ENCODE results near the gene LCA5L. TPM values are rescaled to one million over a fixed set of nuclear protein-coding genes. Genes with fewer than 3 reads are reported as not detected.

Gene LCA5L
- total and polyA plus RNA-seq, 12 donors: 0.42 to 13.5 (median 4.8) TPM

GRCh38 chr21:39379986-39380891, 65.3 kb downstream of the LCA5L start:
- H3K27me3 ChIP-seq: no peaks in the 10 kb centered on the region
- H3K9me3 ChIP-seq (replicated peaks in 1 of 3): no peaks in the 10 kb centered on the region
- intact Hi-C loops (cut with DNase I): loop anchor here in 1 of 2 donors (10.0 kb wide), 1 partner anchor 195 kb away; the partner anchor contains the start of gene PSMG1
- peaks cover 5 to 12% of the 10 kb centered on the region in 2 donors for H3K4me1 ChIP-seq (replicated peaks in 1 of 2)
- peak overlapping the region; percentile 16 to 86 (median 74) for H3K4me3 ChIP-seq
- no peaks in the 10 kb centered on the region for H3K36me3 ChIP-seq (replicated peaks in 1 of 2)
- TF ChIP-seq CTCF (IDR thresholded peaks at IDR 0.05): no peak
- peak; percentile 73 to 91 for TF ChIP-seq POLR2A (IDR thresholded peaks at IDR 0.05)
- H3K27ac ChIP-seq: peak overlapping the region; percentile 84 to 91 (median 86)
- DNase-seq: peak; percentile 94 to 98 (median 96)
- 1 to 2% (median 1%) methylated on average over 37 to 65 of the region's 65 CpGs for WGBS, 4 donors

- whole genome bisulfite sequencing, 4 donors: 64 to 76% (median 68%) methylated on average over 7 of the region's 7 CpGs
- peaks cover 5 to 12% of the 10 kb centered on the region in 2 donors for H3K4me1 ChIP-seq (replicated peaks in 1 of 2)
- no peak for TF ChIP-seq POLR2A (IDR thresholded peaks at IDR 0.05)
- no peak for TF ChIP-seq CTCF (IDR thresholded peaks at IDR 0.05)
- no peaks in the 10 kb centered on the region for H3K9me3 ChIP-seq (replicated peaks in 1 of 3)
- intact Hi-C loops (cut with DNase I): no loop called here
- H3K36me3 ChIP-seq (replicated peaks in 1 of 2): no peaks in the 10 kb centered on the region
- H3K27me3 ChIP-seq: no peaks in the 10 kb centered on the region
- no peak overlapping the region for H3K27ac ChIP-seq
- DNase-seq: no peak
- no peak overlapping the region for H3K4me3 ChIP-seq
Measured at GRCh38 chr21:39377444-39378050, 68.0 kb downstream of the LCA5L start.

DNA sequence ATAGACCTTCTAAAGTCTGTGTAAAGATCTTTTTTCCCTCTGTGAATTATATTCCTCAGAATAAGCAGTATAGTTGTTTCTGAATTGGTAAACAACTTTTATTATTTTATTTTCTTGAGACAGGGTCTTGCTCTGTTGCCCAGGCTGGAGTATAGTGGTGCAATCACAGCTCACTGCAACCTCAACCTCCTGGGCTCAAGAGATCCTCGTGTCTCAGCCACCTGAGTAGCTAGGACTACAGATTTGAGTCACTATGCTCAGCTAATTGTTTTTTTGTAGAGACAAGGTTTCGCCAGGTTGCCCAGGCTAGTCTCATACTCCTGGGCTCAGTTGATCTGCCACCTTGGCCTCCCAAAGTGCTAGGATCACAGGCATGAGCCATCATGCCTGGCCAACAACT, 70.1 kb downstream of the LCA5L start:
- Histone ChIP-seq H3K27me3 (no peaks in the 10 kb centered on the region), H3K4me1 (replicated peaks in 1 of 2) (no peaks in the 10 kb centered on the region), H3K9me3 (replicated peaks in 1 of 3) (no peaks in the 10 kb centered on the region), H3K27ac (no peak overlapping the region), H3K36me3 (replicated peaks in 1 of 2) (no peaks in the 10 kb centered on the region), H3K4me3 (no peak overlapping the region)
- no peak for TF ChIP-seq POLR2A (IDR thresholded peaks at IDR 0.05)
- TF ChIP-seq CTCF (IDR thresholded peaks at IDR 0.05): no peak
- no peak for DNase-seq
- 68 to 95% (median 87%) methylated on average over 2 of the region's 2 CpGs for WGBS, 4 donors
- intact Hi-C loops (cut with DNase I): loop anchor here in 1 of 2 donors (2.0 kb wide), 1 partner anchor 15 kb away; no protein-coding TSS in a partner anchor

GRCh38 chr21:39374046-39374445, 71.5 kb downstream of the LCA5L start:
- DNase-seq: no peak
- WGBS, 4 donors: 72 to 77% (median 73%) methylated on average over 6 of the region's 6 CpGs
- Histone ChIP-seq H3K4me3 (no peak overlapping the region), H3K9me3 (replicated peaks in 1 of 3) (no peaks in the 10 kb centered on the region), H3K36me3 (replicated peaks in 1 of 2) (no peaks in the 10 kb centered on the region), H3K27me3 (no peaks in the 10 kb centered on the region), H3K4me1 (replicated peaks in 1 of 2) (no peaks in the 10 kb centered on the region), H3K27ac (no peak overlapping the region)
- intact Hi-C loops (cut with DNase I): loop anchor here in 1 of 2 donors (2.0 kb wide), 1 partner anchor 17 kb away; no protein-coding TSS in a partner anchor
- TF ChIP-seq CTCF (IDR thresholded peaks at IDR 0.05) (no peak), POLR2A (IDR thresholded peaks at IDR 0.05) (no peak)

Measured in adrenal gland (tissue), 12 donors.